ENCODE results near the gene FGR. TPM values are rescaled to one million over a fixed set of nuclear protein-coding genes. Genes with fewer than 3 reads are reported as not detected.

FGR gene
- polyA plus RNA-seq, 3 donors = 371 to 1,340 (median 571) TPM

DNA sequence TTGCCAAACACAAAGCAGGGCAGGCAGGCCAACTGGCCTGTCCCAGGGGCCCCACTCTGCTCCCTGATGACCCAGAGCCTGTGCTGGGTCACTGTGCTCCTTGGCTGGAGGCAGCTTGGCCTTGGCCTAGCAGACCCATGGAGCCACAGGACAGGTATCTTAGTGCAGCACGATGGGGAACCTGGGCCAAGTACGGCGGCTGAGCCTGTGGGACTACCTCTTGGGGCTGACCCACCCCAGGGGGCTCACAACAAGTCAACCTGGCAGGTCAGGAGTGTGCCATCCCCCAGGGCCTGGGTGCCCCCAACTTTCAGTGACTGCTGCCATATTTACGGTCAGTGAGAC, 10.1 kb upstream of the FGR start:
- Histone ChIP-seq H2AFZ (ENCODE audit: insufficient read depth, low read depth, low read length, poor library complexity, severe bottlenecking) (no peak overlapping the region), H3K4me1 (ENCODE audit: control insufficient read depth in 1 of 2, insufficient read depth in 2 of 2, low read length in 2 of 2) (peaks cover 23 to 37% of the 10 kb centered on the region in 2 donors), H3K27ac (ENCODE audit: low read depth in 1 of 2, low read length in 2 of 2) (no peak overlapping the region), H3K4me2 (replicated peaks; ENCODE audit: extremely low read depth, low read length, poor library complexity, severe bottlenecking) (no peak overlapping the region), H3K36me3 (replicated peaks in 1 of 2; ENCODE audit: control insufficient read depth in 1 of 2, insufficient read depth in 2 of 2, low read length in 2 of 2) (no peaks in the 10 kb centered on the region), H3K27me3 (ENCODE audit: control insufficient read depth in 2 of 2, insufficient read depth in 2 of 2, low read length in 2 of 2) (no peaks in the 10 kb centered on the region), H3K79me2 (ENCODE audit: insufficient read depth, low read length) (no peaks in the 10 kb centered on the region), H3K4me3 (replicated peaks in 1 of 3; ENCODE audit: low read depth in 2 of 3, low read length in 3 of 3) (no peak overlapping the region), H4K20me1 (ENCODE audit: insufficient read depth, low read length) (no peaks in the 10 kb centered on the region), H3K9me3 (replicated peaks in 1 of 2; ENCODE audit: control insufficient read depth in 1 of 2, insufficient read depth in 1 of 2, low read length in 2 of 2) (no peaks in the 10 kb centered on the region), H3K9ac (ENCODE audit: insufficient read depth, low read length, poor library complexity, severe bottlenecking) (no peak overlapping the region)
- no peak for DNase-seq
- no peaks in the 10 kb centered on the region for H3K36me3 Mint-ChIP-seq
- intact Hi-C loops (cut with micrococcal nuclease) = no loop called here
- peaks cover 32% of the 10 kb centered on the region for H3K4me1 Mint-ChIP-seq
- H3K4me3 Mint-ChIP-seq = no peak overlapping the region
- no peak for TF ChIP-seq CTCF (IDR thresholded peaks at IDR 0.05)
- no peak overlapping the region for H3K27ac Mint-ChIP-seq
- H3K27me3 Mint-ChIP-seq (ENCODE audit: low read depth in 3 of 3) = peaks cover 0 to 3% (median 3%) of the 10 kb centered on the region in 3 donors
- no peaks in the 10 kb centered on the region for H3K9me3 Mint-ChIP-seq
- WGBS (ENCODE audit: insufficient coverage) = 98% methylated on average over 4 of the region's 4 CpGs

- Histone ChIP-seq H3K4me1 (ENCODE audit: control insufficient read depth in 1 of 2, insufficient read depth in 2 of 2, low read length in 2 of 2) (peaks cover 22 to 34% of the 10 kb centered on the region in 2 donors), H3K79me2 (ENCODE audit: insufficient read depth, low read length) (no peaks in the 10 kb centered on the region), H2AFZ (ENCODE audit: insufficient read depth, low read depth, low read length, poor library complexity, severe bottlenecking) (no peak overlapping the region), H3K36me3 (replicated peaks in 1 of 2; ENCODE audit: control insufficient read depth in 1 of 2, insufficient read depth in 2 of 2, low read length in 2 of 2) (no peaks in the 10 kb centered on the region), H3K9me3 (replicated peaks in 1 of 2; ENCODE audit: control insufficient read depth in 1 of 2, insufficient read depth in 1 of 2, low read length in 2 of 2) (no peaks in the 10 kb centered on the region), H3K9ac (ENCODE audit: insufficient read depth, low read length, poor library complexity, severe bottlenecking) (no peak overlapping the region), H3K4me3 (replicated peaks in 1 of 3; ENCODE audit: low read depth in 2 of 3, low read length in 3 of 3) (no peak overlapping the region), H3K4me2 (replicated peaks; ENCODE audit: extremely low read depth, low read length, poor library complexity, severe bottlenecking) (no peak overlapping the region), H3K27me3 (ENCODE audit: control insufficient read depth in 2 of 2, insufficient read depth in 2 of 2, low read length in 2 of 2) (no peaks in the 10 kb centered on the region), H4K20me1 (ENCODE audit: insufficient read depth, low read length) (no peaks in the 10 kb centered on the region), H3K27ac (ENCODE audit: low read depth in 1 of 2, low read length in 2 of 2) (no peak overlapping the region)
- no peak for DNase-seq
- WGBS (ENCODE audit: insufficient coverage) = 93% methylated on average over 2 of the region's 5 CpGs
- intact Hi-C loops (cut with micrococcal nuclease) = loop anchor here (5.0 kb wide), 1 partner anchor 37 kb away; no protein-coding TSS in a partner anchor
- Mint-ChIP-seq H3K27ac (peak overlapping the region in 1 of 7 donors; percentile 35), H3K27me3 (ENCODE audit: low read depth in 3 of 3) (peaks cover 0 to 3% (median 2%) of the 10 kb centered on the region in 3 donors), H3K4me3 (no peak overlapping the region), H3K4me1 (peaks cover 33% of the 10 kb centered on the region), H3K36me3 (no peaks in the 10 kb centered on the region), H3K9me3 (no peaks in the 10 kb centered on the region)
- no peak for TF ChIP-seq CTCF (IDR thresholded peaks at IDR 0.05)
These were observed 9.5 kb upstream of the FGR start for GRCh38 chr1:27644369-27645070.

Measured in CD14-positive monocyte (primary cell).